Measurements from ENCODE around the gene HTR7.

HTR7 gene

DNA sequence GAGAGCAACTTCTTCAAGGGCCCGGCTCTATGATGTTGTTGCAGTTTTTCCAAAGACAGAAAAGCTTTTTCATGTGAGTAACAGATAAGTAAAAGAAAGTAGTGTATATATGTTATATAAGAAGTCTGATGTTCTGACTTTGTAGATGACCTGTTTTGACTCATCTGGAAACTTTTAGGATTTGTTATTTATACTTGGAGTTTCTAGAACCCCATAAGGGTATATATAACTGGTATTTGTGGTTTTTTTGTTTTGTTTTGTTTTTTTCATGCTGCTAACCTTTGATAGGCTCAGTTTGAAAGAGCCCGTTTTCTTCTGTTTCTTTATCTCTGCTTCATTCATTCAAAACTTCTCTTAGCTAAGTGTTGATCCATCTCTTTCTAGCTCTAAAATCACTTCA, 21.2 kb upstream of the HTR7 start:
- H3K9me3 ChIP-seq, result no peaks in the 10 kb centered on the region
- no peaks in the 10 kb centered on the region for H3K27me3 ChIP-seq
- peaks cover 33% of the 10 kb centered on the region for H3K36me3 ChIP-seq
- TF ChIP-seq, protein P1, sequence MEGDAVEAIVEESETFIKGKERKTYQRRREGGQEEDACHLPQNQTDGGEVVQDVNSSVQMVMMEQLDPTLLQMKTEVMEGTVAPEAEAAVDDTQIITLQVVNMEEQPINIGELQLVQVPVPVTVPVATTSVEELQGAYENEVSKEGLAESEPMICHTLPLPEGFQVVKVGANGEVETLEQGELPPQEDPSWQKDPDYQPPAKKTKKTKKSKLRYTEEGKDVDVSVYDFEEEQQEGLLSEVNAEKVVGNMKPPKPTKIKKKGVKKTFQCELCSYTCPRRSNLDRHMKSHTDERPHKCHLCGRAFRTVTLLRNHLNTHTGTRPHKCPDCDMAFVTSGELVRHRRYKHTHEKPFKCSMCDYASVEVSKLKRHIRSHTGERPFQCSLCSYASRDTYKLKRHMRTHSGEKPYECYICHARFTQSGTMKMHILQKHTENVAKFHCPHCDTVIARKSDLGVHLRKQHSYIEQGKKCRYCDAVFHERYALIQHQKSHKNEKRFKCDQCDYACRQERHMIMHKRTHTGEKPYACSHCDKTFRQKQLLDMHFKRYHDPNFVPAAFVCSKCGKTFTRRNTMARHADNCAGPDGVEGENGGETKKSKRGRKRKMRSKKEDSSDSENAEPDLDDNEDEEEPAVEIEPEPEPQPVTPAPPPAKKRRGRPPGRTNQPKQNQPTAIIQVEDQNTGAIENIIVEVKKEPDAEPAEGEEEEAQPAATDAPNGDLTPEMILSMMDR (IDR thresholded peaks at IDR 0.05), result no peak
- no peak overlapping the region for H3K4me3 ChIP-seq (ENCODE audit: low read depth in 1 of 2, low read length in 1 of 2)
- H3K4me1 ChIP-seq (ENCODE audit: control insufficient read depth in 1 of 2, insufficient read depth in 1 of 2, low read depth in 1 of 2, low read length in 1 of 2), result no peaks in the 10 kb centered on the region
- H3K27ac ChIP-seq, result no peak overlapping the region

DNA sequence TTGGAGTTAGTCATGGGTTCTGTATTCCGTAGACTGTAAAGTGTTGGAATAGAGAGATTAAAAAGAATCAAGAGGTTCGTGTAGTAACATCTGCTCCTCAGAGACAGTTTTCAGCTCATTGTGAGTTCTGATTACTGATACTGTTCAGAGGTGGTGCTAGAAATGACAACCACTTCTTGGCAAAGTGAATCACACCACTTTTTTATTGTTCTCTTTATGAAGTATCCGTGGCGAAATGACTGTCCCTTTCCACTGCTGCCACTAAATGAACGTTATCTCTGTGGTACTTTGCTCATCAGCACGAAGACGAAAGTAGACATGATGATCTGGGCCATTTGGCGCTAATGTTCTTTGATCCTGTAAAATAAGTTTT, 14.8 kb upstream of the HTR7 start:
- Histone ChIP-seq H3K27ac (no peak overlapping the region), H3K27me3 (peaks cover 37% of the 10 kb centered on the region)

DNA sequence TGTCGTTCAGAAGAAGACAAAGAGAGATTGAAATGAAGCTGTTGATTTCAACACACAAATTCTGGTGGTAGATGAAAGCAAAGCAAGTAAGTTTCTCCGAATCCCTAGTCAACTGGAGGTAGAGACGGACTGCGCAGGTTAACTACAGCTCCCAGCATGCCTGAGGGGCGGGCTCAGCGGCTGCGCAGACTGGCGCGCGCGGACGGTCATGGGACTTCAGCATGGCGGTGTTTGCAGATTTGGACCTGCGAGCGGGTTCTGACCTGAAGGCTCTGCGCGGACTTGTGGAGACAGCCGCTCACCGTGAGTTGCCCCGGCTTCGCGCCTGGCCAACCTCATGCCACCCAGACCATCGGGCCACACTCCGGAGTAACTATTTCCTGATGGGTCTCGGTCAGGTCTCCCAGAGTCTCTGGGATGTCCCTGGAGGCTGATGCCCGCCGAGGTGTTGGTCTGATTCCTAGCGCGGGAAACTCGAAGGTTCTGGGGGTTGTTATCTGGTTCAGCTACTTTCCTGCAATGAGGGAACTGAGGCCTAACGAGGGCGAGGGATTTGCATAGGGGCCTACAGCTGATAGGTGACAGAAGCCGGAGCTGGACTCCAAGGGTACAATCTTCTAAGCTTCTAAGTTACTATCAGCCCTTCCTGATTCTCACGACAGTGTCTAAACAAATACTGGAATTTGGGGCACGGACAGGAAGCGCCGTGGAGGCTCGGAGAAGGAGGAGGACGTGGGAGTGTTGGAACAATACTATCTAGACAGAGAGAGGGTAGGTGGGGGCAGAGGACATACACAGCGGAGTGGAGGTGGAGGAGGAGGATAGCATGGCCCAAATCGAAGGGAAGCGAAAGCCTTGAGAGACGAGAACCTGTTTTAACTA, 14.2 kb upstream of the HTR7 start, which contains the start of gene RPP30:
Gene RPP30, plus strand, starts transcription at position 209 of the 882 bp plus-strand sequence. Its CDS starts 13 bp downstream, at position 222.
- H3K4me3 ChIP-seq (ENCODE audit: low read depth in 1 of 2, low read length in 1 of 2), result peak within 1 kb of the TSS; percentile 58 to 72
- H3K27me3 ChIP-seq, result peaks cover 44% of the 10 kb centered on the region
- TF ChIP-seq, protein P1 (IDR thresholded peaks at IDR 0.05), result no peak
- H3K36me3 ChIP-seq, result peaks cover 10% of the 10 kb centered on the region
- H3K27ac ChIP-seq, result no peak within 1 kb of the TSS
- peaks cover 15 to 20% of the 10 kb centered on the region in 2 experiments for H3K4me1 ChIP-seq (ENCODE audit: control insufficient read depth in 1 of 2, insufficient read depth in 1 of 2, low read depth in 1 of 2, low read length in 1 of 2)
- H3K9me3 ChIP-seq, result no peaks in the 10 kb centered on the region

More for the DNA sequence above, 14.8 kb upstream of the HTR7 start:
- Histone ChIP-seq H3K4me3 (ENCODE audit: low read depth in 1 of 2, low read length in 1 of 2) (peak overlapping the region; percentile 58 to 72), H3K4me1 (ENCODE audit: control insufficient read depth in 1 of 2, insufficient read depth in 1 of 2, low read depth in 1 of 2, low read length in 1 of 2) (peaks cover 15 to 20% of the 10 kb centered on the region in 2 experiments), H3K9me3 (no peaks in the 10 kb centered on the region), H3K36me3 (peaks cover 12% of the 10 kb centered on the region)
- TF ChIP-seq, protein P1 (IDR thresholded peaks at IDR 0.05), result no peak

DNA sequence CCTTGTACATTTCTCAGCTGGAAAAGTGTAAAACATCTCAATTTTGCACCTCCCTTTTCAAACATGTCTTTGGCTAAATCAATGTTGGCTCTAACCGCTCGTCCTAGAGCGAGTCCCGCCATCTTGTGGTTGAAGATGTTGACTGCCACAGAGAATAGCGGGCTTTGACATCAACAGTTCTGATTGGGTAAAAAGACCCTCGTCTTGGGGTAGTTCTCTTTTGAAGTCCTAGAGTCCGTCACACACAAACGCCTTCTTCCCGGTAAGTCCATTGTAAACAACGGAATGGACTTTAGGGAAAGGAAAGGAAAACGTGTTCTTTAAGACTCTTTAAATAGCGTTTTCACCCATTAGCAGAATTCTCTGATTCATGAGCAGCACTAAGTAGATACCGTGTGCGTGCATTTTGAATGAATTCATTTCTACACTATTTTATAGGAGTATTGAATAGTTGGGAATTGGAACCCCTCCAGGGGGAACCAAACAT, 13.5 kb upstream of the HTR7 start:
- TF ChIP-seq, protein P1 (IDR thresholded peaks at IDR 0.05), result no peak
- H3K27ac ChIP-seq, result no peak overlapping the region
- H3K4me3 ChIP-seq (ENCODE audit: low read depth in 1 of 2, low read length in 1 of 2), result peak overlapping the region; percentile 58 to 72

DNA sequence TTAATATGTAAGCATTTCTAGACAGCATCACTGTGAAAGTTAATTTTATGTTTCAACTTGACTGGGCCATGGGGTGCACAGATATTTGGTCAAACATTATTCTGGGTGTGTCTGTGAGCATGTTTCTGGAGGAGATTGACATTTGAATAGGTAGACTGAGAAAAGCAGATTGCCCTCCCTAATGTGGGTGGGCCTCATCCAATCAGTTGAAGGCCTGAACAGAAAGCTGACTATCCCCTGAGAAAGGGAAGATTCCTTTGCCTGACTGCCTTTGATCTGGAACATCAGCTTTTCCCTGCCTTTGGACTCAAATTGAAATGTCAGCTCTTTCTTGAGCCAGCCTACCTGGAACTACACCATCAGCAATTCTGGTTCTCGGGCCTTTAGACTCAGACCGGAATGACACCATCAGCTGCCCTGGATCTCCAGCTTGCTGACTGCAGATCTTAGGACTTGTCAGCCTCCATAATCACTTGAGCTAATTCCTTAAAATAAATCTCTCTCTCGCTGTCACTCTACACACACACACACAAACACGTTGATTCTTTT, 8.3 kb upstream of the HTR7 start:
- H3K27me3 ChIP-seq, result peaks cover 99% of the 10 kb centered on the region
- H3K27ac ChIP-seq, result no peak overlapping the region
- no peaks in the 10 kb centered on the region for H3K36me3 ChIP-seq
- no peak overlapping the region for H3K4me3 ChIP-seq (ENCODE audit: low read depth in 1 of 2, low read length in 1 of 2)
- no peaks in the 10 kb centered on the region for H3K9me3 ChIP-seq
- peaks cover 2 to 3% of the 10 kb centered on the region in 2 experiments for H3K4me1 ChIP-seq (ENCODE audit: control insufficient read depth in 1 of 2, insufficient read depth in 1 of 2, low read depth in 1 of 2, low read length in 1 of 2)
- TF ChIP-seq, protein P1 (IDR thresholded peaks at IDR 0.05), result no peak

More for the DNA sequence above, 13.5 kb upstream of the HTR7 start:
- Histone ChIP-seq H3K4me1 (ENCODE audit: control insufficient read depth in 1 of 2, insufficient read depth in 1 of 2, low read depth in 1 of 2, low read length in 1 of 2) (peaks cover 15 to 20% of the 10 kb centered on the region in 2 experiments), H3K9me3 (no peaks in the 10 kb centered on the region), H3K36me3 (peaks cover 4% of the 10 kb centered on the region), H3K27me3 (peaks cover 50% of the 10 kb centered on the region)

All from neutrophil (primary cell).